Measurements from ENCODE around the gene CACNA2D3. TPM values are rescaled to one million over a fixed set of nuclear protein-coding genes. Genes with fewer than 3 reads are reported as not detected.

CACNA2D3 gene
- total RNA-seq, 1 donor from 2014 or later, result 3.6 TPM

GRCh38 chr3:54713031-54713430, 590.7 kb downstream of the CACNA2D3 start:
- ATAC-seq (no peak), DNase-seq (no peak)
- H3K27ac ChIP-seq, result no peak overlapping the region
- H3K9me3 ChIP-seq, result no peaks in the 10 kb centered on the region
- H3K36me3 ChIP-seq, result no peaks in the 10 kb centered on the region
- no peak overlapping the region for H3K4me3 ChIP-seq
- intact Hi-C loops (cut with DNase I), result no loop called here
- no peaks in the 10 kb centered on the region for H3K27me3 ChIP-seq (ENCODE audit: low read depth)
- TF ChIP-seq CTCF (IDR thresholded peaks at IDR 0.05), result no peak
- no peaks in the 10 kb centered on the region for H3K4me1 ChIP-seq

DNA sequence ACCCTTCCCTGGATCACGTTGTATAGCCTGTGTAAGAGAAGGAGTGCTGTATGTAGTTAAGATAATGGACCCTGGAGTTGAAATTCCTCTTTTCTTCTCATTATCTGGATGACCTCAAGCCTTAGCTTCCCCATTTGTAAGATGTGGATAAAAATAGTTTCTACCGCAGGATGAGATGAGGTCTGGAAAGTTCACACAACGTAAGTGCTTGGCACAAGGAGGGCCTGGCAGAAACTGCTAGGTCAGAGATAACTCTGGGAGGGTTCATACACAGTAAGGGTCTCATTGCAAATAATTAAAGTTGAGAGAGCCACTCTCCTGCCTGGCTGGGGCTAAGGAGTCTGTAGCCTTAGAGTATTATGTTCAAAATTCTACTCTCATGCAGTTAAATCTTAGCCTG, 591.1 kb downstream of the CACNA2D3 start:
- intact Hi-C loops (cut with DNase I), result no loop called here
- H3K4me1 ChIP-seq, result no peaks in the 10 kb centered on the region
- no peak overlapping the region for H3K27ac ChIP-seq
- no peak for TF ChIP-seq CTCF (IDR thresholded peaks at IDR 0.05)
- H3K4me3 ChIP-seq, result no peak overlapping the region
- DNase-seq (no peak), ATAC-seq (no peak)
- no peaks in the 10 kb centered on the region for H3K27me3 ChIP-seq (ENCODE audit: low read depth)
- no peaks in the 10 kb centered on the region for H3K36me3 ChIP-seq
- H3K9me3 ChIP-seq, result no peaks in the 10 kb centered on the region

GRCh38 chr3:54714035-54714434, 591.7 kb downstream of the CACNA2D3 start:
- no peak for DNase-seq
- intact Hi-C loops (cut with DNase I), result no loop called here
- no peak for ATAC-seq
- TF ChIP-seq CTCF (IDR thresholded peaks at IDR 0.05), result no peak
- no peaks in the 10 kb centered on the region for H3K4me1 ChIP-seq
- no peaks in the 10 kb centered on the region for H3K9me3 ChIP-seq
- H3K27ac ChIP-seq, result no peak overlapping the region
- no peaks in the 10 kb centered on the region for H3K27me3 ChIP-seq (ENCODE audit: low read depth)
- no peaks in the 10 kb centered on the region for H3K36me3 ChIP-seq
- H3K4me3 ChIP-seq, result no peak overlapping the region

DNA sequence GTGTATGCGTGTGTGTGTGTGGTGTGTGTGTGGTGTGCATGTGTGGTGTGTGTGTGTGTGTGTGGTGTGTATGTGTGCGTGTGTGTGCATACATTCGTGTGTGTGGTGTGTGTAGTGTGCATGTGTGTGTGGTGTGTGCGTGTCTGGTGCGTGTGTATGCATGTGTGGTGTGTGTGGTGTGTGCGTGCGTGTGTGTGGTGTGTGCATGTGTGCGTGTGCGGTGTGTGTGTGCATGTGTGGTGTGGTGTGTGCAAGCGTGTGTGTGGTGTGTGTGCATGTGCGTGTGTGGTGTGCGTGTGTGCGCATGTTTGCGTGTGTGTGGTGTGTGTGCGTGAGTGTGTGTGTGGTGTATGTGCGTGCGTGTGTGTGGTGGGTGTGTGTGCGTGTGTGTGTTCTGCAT, 595.2 kb downstream of the CACNA2D3 start:
- no peak for DNase-seq
- TF ChIP-seq CTCF (IDR thresholded peaks at IDR 0.05), result no peak

DNA sequence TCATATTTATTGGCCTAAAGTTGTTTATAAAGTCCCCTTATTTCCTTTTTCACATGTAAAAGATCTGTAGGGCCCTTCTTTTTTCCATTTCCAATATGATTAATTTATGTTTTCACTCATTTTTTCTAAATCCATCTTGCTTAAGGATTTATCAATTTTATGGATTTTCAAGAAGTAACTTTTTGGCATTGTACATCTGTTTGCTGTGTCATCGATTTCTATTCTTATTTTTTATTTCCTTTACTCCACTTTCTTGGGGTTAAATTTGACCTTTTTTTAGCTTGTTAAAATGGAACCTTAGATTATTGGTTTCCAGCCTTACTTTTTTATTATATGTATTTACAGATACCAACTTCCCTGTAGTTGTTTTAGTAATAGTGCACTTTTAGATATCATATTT, 597.6 kb downstream of the CACNA2D3 start:
- DNase-seq (no peak), ATAC-seq (no peak)
- intact Hi-C loops (cut with DNase I), result no loop called here

More for the DNA sequence above, 595.2 kb downstream of the CACNA2D3 start:
- intact Hi-C loops (cut with DNase I), result no loop called here
- Histone ChIP-seq H3K4me1 (no peaks in the 10 kb centered on the region), H3K9me3 (no peaks in the 10 kb centered on the region), H3K27me3 (ENCODE audit: low read depth) (no peaks in the 10 kb centered on the region), H3K36me3 (no peaks in the 10 kb centered on the region), H3K4me3 (no peak overlapping the region), H3K27ac (no peak overlapping the region)
- no peak for ATAC-seq

More for the DNA sequence above, 597.6 kb downstream of the CACNA2D3 start:
- Histone ChIP-seq H3K27me3 (ENCODE audit: low read depth) (no peaks in the 10 kb centered on the region), H3K27ac (no peak overlapping the region), H3K36me3 (no peaks in the 10 kb centered on the region), H3K9me3 (no peaks in the 10 kb centered on the region), H3K4me1 (no peaks in the 10 kb centered on the region), H3K4me3 (no peak overlapping the region)
- TF ChIP-seq CTCF (IDR thresholded peaks at IDR 0.05), result no peak
